Left lobe of liver (tissue), 2 donors: ENCODE results near the gene HIF3A. TPM values are rescaled to one million over a fixed set of nuclear protein-coding genes. Genes with fewer than 3 reads are reported as not detected.

Source experiments
- ATAC-seq: fragments of 200-7000 bp; cut with Tn5 transposase; one replicate; pipeline ENCODE4 v1.9.1; 2020; ENCODE audit warnings: mild to moderate bottlenecking, moderate library complexity
- DNase-seq: peaks from one replicate; pipeline ENCODE4 v3.0.0-alpha.2; 2020; ENCODE audit warnings: low spot score
- total RNA-seq: library from RNA; stranded (reverse); gene quantifications from one replicate; pipeline ENCODE4 v1.2.1, GENCODE V29; 2021
- donor health status: DM: no; HTN: no; CAD: no; lungs with moderate emphysema.
- donor health status: DM: no; HTN: yes; CAD: no.

The HIF3A gene
- total RNA-seq, 1 donor from 2014 or later, result 8.9 TPM

GRCh38 chr19:46326608-46327007 lies 29.8 kb downstream of the HIF3A start:
- no peak for ATAC-seq

DNA sequence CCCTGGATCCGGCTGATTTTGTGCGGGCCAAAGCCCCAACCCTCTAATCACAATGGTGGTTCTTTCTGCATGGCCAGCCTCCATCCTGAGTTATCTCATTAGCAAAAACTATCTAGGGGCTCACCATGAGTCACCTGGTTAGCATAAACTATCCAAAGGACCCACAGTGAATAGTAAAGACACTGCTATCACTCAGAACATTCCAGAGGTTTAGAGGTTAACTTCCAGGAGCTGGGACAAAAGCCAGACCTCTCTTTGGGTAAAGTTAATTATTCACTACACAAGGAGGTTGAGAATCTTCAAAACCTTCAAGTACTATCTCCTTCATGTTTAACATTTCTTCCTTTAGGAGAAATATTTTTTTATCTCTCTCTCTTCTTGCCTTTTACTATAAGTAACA lies 31.2 kb downstream of the HIF3A start:
- DNase-seq, result no peak
- peak; percentile 21 for ATAC-seq

More at GRCh38 chr19:46326608-46327007, 29.8 kb downstream of the HIF3A start:
- DNase-seq, result no peak

GRCh38 chr19:46330319-46330918 lies 33.6 kb downstream of the HIF3A start:
- DNase-seq (no peak), ATAC-seq (no peak)

DNA sequence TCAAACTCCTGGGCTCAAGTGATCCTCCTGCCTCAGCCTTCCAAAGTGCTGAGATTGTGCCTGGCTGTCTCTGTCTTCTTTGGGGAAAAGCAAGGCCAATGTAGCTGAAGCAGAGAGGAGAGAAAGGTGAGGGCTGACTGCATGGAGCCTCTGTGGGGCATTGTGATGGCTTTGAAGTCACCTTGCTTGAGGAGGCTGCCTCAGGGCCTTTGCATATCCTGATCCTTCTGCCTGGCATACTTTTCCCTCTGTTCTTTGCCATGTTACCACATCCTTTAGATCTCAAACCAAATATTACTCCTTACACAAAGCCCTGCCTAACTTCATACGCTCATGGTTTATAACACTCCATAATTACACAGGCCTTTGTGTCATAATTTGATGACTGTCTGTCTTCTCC lies 40.6 kb downstream of the HIF3A start:
- DNase-seq (no peak), ATAC-seq (no peak)

DNA sequence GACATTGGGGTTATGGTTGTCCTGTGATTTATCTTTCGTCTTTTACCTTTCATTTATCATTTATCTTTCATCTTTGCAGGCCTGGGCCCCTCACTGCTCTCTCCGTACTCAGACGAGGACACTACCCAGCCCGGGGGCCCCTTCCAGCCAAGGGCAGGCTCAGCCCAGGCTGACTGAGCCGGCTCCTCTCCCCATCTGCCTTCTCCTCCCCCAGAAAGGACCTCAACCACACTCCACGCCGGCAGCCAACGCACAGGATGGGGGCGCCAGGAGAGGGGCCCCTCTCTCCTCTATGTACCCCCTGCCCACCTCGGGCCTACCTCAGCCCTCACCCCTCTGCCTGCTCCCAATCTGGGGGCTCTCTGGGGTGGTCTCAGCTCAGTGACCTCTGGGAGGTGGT lies 42.6 kb downstream of the HIF3A start:
- ATAC-seq (no peak), DNase-seq (no peak)

GRCh38 chr19:46340051-46340659 lies 43.3 kb downstream of the HIF3A start:
- ATAC-seq, result no peak
- no peak for DNase-seq

- ATAC-seq (no peak), DNase-seq (no peak)
Observed at GRCh38 chr19:46341937-46342336, 45.1 kb downstream of the HIF3A start.

DNA sequence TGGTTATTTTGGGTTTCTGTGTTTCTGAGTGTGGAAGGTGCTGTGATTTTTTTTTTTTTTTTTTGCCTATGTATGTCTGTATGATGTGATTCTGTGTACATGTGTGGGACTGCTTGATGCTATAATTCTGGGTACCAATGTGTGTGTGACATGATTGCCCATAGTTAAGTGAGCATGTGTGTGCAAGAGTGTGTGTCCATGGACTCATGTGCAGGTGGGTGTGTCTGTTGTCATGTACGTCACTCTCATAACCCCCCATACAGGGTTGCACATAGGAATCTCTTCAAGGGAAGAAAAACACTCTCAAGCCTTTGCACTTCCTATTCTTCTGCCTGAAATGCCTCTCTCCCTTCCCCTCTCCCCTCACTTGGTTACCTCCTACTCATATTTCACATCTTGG lies 47.5 kb downstream of the HIF3A start:
- ATAC-seq (no peak), DNase-seq (no peak)

- ATAC-seq (no peak), DNase-seq (no peak)
Observed at GRCh38 chr19:46345157-46345556, 48.3 kb downstream of the HIF3A start.

DNA sequence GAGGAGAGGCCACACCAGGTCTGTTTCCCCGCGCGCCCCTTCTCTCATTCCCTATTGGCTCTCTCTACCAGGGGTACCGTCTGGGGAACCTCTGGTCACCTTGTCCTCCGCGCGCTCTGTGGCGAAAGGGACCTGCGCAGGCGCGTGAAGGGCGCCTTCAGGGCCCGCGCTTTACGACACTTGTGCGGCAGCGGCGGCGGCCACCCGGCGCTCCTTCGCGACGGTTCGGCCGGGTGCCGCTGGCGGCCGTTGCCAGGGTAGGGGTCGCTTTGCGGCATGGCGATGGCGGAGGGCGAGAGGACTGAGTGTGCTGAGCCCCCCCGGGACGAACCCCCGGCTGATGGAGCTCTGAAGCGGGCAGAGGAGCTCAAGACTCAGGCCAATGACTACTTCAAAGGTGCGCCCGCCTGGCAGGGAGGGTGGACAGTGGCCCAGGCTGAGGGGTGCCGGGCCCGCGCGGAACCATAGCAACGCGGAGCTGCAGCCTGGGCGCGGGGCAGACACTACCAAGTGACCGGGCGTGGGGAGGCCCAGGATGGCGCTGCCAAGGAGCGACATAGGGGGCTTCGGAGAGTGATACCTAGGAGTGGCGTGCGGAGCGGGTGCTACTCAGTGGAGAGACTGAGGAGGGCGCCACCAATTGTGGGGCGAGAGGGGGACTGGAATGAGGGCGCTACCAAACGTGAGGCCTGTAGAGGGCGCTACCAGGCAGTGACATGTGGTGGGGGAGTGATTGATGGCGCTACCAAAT lies 50.2 kb downstream of the HIF3A start, which contains the start of gene PPP5C:
PPP5C (plus strand) TSS at position 267 of the 751 bp plus-strand sequence; CDS start at position 277, 10 bp downstream.
- DNase-seq, result peak; percentile 92
- peak; percentile 87 for ATAC-seq

DNA sequence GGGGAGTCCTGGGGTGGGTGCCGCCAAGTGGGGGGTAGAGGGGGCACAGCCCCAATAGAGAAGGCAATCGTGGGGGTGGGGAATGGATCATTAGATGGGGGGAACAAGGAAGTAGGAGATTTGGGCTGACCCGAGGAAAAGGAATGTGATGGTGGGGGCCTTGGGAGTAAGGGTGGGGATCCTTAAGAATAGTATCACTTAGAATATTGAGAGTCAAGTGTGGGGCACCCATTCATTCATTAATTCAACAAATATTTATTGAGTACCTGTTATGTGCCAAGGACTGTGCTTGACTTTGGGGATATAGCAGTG lies 50.7 kb downstream of the HIF3A start:
- DNase-seq, result no peak
- no peak for ATAC-seq

- ATAC-seq (no peak), DNase-seq (no peak)
Observed at GRCh38 chr19:46347985-46348384, 51.1 kb downstream of the HIF3A start.

DNA sequence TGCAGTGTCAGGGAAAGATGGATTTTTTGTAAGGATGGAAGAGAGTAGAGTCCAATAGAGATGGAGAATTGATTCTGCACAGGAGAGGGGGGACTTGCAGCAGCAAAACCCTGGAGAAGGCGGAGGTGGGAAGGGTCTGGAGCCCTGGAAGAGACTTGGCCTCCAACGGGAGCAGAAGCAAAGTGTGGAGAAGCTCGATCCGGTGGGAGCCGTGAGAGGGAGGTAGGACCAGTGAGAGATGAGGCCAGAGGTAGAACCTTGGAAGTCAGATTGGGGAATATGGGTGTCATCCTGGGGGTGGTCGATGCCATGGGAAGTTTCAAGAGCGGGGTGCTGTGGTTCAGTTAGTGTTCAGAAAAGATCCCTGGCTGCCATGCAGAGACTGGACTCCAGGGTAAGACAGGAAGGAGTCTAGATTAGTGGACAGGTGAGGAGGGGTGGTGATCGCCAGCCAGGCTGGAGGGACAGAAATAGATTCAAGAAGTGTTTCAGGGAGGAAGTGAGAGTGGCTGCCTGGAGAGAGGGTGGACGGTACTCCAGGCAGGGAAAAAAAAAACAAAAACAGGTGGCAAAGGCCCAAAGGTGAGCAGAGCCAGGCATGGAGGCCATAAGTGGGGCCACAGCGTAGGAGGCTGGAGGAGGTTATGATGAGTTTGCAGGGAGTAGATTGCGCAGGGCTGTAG lies 52.6 kb downstream of the HIF3A start:
- DNase-seq (no peak), ATAC-seq (no peak)

GRCh38 chr19:46350029-46350757 lies 53.4 kb downstream of the HIF3A start:
- DNase-seq, result no peak
- ATAC-seq, result no peak

GRCh38 chr19:46350758-46351159 lies 53.9 kb downstream of the HIF3A start:
- no peak for ATAC-seq
- DNase-seq, result no peak

DNA sequence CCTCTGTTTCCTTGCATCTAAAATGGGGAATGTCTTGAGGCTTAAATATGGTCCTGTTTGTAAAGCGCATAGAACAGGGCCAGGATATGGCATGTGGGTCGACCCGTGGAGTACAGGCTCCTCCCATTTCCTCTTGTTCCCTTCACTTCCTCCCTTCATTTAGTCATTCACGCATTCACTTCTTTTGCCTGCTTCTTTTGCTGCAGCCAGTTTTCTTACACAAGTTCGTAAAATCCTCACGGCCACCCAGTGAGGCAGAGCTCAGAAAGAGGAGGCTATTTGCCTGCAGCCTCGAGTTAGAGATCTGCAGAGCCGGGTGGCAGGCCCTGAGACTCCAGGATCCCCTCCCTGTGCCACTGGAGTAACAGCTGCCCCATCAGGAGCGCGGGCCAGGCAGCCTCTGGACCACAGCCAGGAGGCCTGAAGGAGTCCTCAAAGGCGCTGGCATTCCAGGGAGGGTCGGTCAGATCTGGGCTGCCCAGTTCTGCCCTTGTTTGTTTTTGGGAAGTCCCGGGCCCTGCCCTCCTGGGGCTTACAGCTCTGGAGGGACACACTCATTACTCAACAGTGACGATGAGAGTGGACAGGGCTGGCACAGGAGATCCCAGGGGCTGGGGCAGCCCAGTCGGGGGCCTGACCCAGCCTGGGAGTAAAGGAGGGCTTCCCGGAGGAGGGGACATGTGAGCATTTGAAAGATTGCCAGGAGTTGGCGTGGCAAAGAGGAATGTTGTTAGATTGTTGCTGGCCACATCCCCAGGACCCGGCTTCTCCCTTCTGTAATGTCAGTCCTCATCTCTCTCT lies 54.6 kb downstream of the HIF3A start:
- DNase-seq (no peak), ATAC-seq (no peak)

GRCh38 chr19:46353730-46354528 lies 57.1 kb downstream of the HIF3A start:
- DNase-seq (peak; percentile 78), ATAC-seq (peak; percentile 47)

DNA sequence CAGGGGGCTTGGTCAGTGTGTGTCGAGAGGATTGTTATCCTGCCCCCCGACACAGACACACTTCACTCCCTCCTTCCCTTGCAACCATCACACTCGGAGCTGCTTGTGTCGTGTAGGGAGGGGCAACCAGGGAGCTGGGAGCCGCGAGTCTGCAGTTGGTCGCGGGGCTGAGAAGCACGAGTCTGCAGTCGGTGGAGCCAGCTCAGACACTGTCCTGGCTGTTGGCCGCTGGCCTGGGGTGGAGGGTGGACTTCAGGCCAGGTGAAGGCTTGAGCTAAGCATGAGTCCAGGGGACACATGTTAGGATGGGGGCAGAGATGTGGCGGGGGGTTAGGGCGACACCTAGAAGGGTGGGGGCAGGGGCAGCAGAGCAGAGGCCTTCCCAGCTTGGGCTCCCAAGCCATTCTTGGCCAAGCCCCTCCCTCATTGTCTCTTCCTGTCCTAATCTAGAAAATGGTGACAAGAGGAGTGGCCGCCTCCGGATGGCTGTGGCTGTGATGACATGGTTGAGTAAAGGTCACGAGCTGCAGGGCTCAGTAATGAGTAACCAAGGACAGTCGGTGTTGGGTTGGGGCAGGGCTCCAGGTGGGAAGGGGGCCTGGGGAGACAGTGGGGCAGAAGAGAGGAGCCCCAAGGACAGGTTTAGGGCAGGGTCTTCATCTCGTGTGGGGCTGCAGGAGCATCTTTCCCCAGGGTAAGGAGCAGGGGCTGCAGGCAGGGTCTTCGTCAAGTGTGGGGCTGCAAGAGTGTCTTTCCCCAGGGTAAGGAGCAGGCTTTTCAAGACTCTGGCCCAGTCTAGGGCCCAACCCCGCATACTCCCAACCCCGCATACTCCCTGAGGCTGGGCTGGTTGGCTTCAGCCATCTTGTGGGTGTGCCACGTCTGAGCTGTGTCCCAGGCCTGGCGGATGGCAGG lies 58.6 kb downstream of the HIF3A start:
- DNase-seq (peak; percentile 89), ATAC-seq (peak; percentile 83)
